HCT116 (cell line): Measurements from ENCODE around the gene DDHD1. TPM values are rescaled to one million over a fixed set of nuclear protein-coding genes. Genes with fewer than 3 reads are reported as not detected.

Source experiments
- ATAC-seq: fragments of 200-7000 bp; cut with Tn5 transposase; 2 replicates; pipeline ENCODE4 v1.9.1; 2020; ENCODE audit warnings: mild to moderate bottlenecking, moderate library complexity
- BruUV-seq: library from RNA; stranded (reverse); fragments of 400-500 nt; replicated peaks from 2 replicates; lab custom pipeline; 2021; lab: Mats Ljungman, UMichigan
- CTCF ChIA-PET: fragments of 300-600 bp; sonication (Branson Sonifier 250); formaldehyde crosslinking; loops from one replicate; lab custom pipeline; 2021; ENCODE audit warnings: antibody characterized with exemption; lab: Charles Lee
- POLR2A ChIA-PET: fragments of 300-600, 350-600 bp; sonication (Branson Sonifier 250); formaldehyde crosslinking; loops from one replicate; lab custom pipeline; 2021; ENCODE audit warnings: antibody characterized with exemption; lab: Charles Lee
- RAD21 ChIA-PET, 2 experiments: fragments of 300-600 bp; sonication (Branson Sonifier 250); formaldehyde crosslinking; loops; one replicate each; lab custom pipeline; 2023; ENCODE audit warnings: low total read pairs in 2 of 2; ENCODE audit not compliant: uncharacterized antibody in 2 of 2, unreplicated experiment in 2 of 2, low non-redundant PET in 1 of 2; lab: Charles Lee
- DNase-seq: peaks from one replicate; pipeline ENCODE4 v3.0.0-alpha.2; 2010; ENCODE audit warnings: low read depth, low spot score
- H2AFZ ChIP-seq: fragments of 200-600 bp; shearing (Covaris generic), sonication (generic); 2 replicates; pipeline ENCODE4 v1.6.1; 2017; ENCODE audit warnings: low read depth, mixed run types, mixed read lengths, antibody characterized with exemption, low read length; ENCODE audit not compliant: poor library complexity, severe bottlenecking
- H3K27ac ChIP-seq: 2 replicates; pipeline ENCODE4 v1.5.1; 2012; ENCODE audit warnings: low read depth, low read length
- H3K27me3 ChIP-seq: fragments of 200-600 bp; sonication (generic); 2 replicates; pipeline ENCODE4 v1.6.1; 2016; ENCODE audit warnings: mixed run types, low read length, mixed read lengths; ENCODE audit not compliant: insufficient read depth
- H3K36me3 ChIP-seq, 2 experiments: fragments of 200-500 bp in 1 of 2; fragments of 200-600 bp in 1 of 2; sonication (Bioruptor generic) in 1 of 2; sonication (generic) in 1 of 2; 2 replicates each; pipeline versions ENCODE4 v1.5.1 to v1.6.1; 2014 to 2016; ENCODE audit warnings: low read length in 2 of 2, inconsistent platforms in 1 of 2, mixed read lengths in 1 of 2, mixed run types in 1 of 2; ENCODE audit not compliant: insufficient read depth in 2 of 2, control insufficient read depth in 1 of 2
- H3K4me1 ChIP-seq, 2 experiments: fragments of 200-600 bp in 1 of 2; sonication (generic) in 1 of 2; 2 replicates each; pipeline versions ENCODE4 v1.5.1 to v1.6.1; 2012 to 2017; ENCODE audit warnings: low read length in 2 of 2, inconsistent platforms in 1 of 2, mild to moderate bottlenecking in 1 of 2, mixed read lengths in 1 of 2, mixed run types in 1 of 2, moderate library complexity in 1 of 2; ENCODE audit not compliant: insufficient read depth in 2 of 2, control insufficient read depth in 1 of 2
- H3K4me2 ChIP-seq: fragments of 200-600 bp; sonication (generic); 2 replicates; pipeline ENCODE4 v1.6.1; 2017; ENCODE audit warnings: mixed run types, low read length, mixed read lengths
- H3K4me3 ChIP-seq, 2 experiments: fragments of 200-600 bp in 1 of 2; sonication (generic) in 1 of 2; replicated peaks in 1 of 2; 2 replicates each; pipeline ENCODE4 v1.5.1; 2011 to 2016; ENCODE audit warnings: low read length in 2 of 2, control low read depth in 1 of 2, low read depth in 1 of 2, mild to moderate bottlenecking in 1 of 2, mixed read lengths in 1 of 2, mixed run types in 1 of 2
- H3K79me2 ChIP-seq: fragments of 200-600 bp; sonication (generic); 2 replicates; pipeline ENCODE4 v1.6.1; 2017; ENCODE audit warnings: mild to moderate bottlenecking, mixed run types, low read length, moderate library complexity, mixed read lengths; ENCODE audit not compliant: insufficient read depth
- H3K9ac ChIP-seq: fragments of 200-600 bp; sonication (generic); 2 replicates; pipeline ENCODE4 v1.6.1; 2016; ENCODE audit warnings: low read length, mixed read lengths
- H3K9me2 ChIP-seq: fragments of 200-600 bp; sonication (generic), shearing (Covaris generic); 2 replicates; pipeline ENCODE4 v1.6.1; 2017; ENCODE audit warnings: mixed run types, mild to moderate bottlenecking, moderate library complexity; ENCODE audit not compliant: insufficient read depth
- H3K9me3 ChIP-seq, 2 experiments: fragments of 200-500 bp in 1 of 2; fragments of 200-600 bp in 1 of 2; sonication (Bioruptor generic) in 1 of 2; sonication (generic) in 1 of 2; 2 replicates each; pipeline ENCODE4 v1.6.1; 2014 to 2017; ENCODE audit warnings: low read length in 2 of 2, mixed read lengths in 2 of 2, inconsistent platforms in 1 of 2, low read depth in 1 of 2, mild to moderate bottlenecking in 1 of 2, mixed run types in 1 of 2, moderate library complexity in 1 of 2; ENCODE audit not compliant: control insufficient read depth in 1 of 2, insufficient read depth in 1 of 2
- H4K20me1 ChIP-seq: fragments of 200-600 bp; sonication (generic), shearing (Covaris generic); 2 replicates; pipeline ENCODE4 v1.6.1; 2017; ENCODE audit warnings: mixed run types, mild to moderate bottlenecking, moderate library complexity; ENCODE audit not compliant: insufficient read depth
- CBX3 ChIP-seq: IDR thresholded peaks from 2 replicates; pipeline ENCODE4 v1.6.1; 2012; ENCODE audit warnings: low read depth
- CEBPB ChIP-seq: IDR thresholded peaks from 2 replicates; pipeline ENCODE4 v1.6.1; 2012; ENCODE audit warnings: low read depth
- EGR1 ChIP-seq: IDR thresholded peaks from 2 replicates; pipeline ENCODE4 v1.6.1; 2012; ENCODE audit warnings: low read depth
- SP1 ChIP-seq: IDR thresholded peaks from 2 replicates; pipeline ENCODE4 v1.6.1; 2012; ENCODE audit warnings: low read depth
- TCF7L2 ChIP-seq: IDR thresholded peaks from 2 replicates; pipeline ENCODE4 v1.7.0; 2011; ENCODE audit warnings: borderline replicate concordance, inconsistent platforms; ENCODE audit not compliant: insufficient read depth, insufficient read length; ENCODE audit errors: extremely low read depth
- ZNF274 ChIP-seq: fragments of 200-500 bp; sonication (Bioruptor generic); IDR thresholded peaks from 2 replicates; pipeline ENCODE4 v1.6.1; 2014; ENCODE audit warnings: mild to moderate bottlenecking, low read depth, low read length, inconsistent platforms
- intact Hi-C: fragments of 100-400 bp; cut with micrococcal nuclease; formaldehyde crosslinking; loops from 2 replicates; pipeline ENCODE4 v1.10.0; 2022
- total RNA-seq: library from RNA; stranded (reverse); gene quantifications from one replicate; pipeline ENCODE4 v1.2.1, GENCODE V29; 2021; ENCODE audit not compliant: unreplicated experiment
- TF ChIP-seq, protein P1 (sequence below): IDR thresholded peaks from 2 replicates; pipeline ENCODE4 v1.6.1; 2012
- TF ChIP-seq, protein P2 (sequence below), 3 experiments: fragments of 200-600 bp in 1 of 3; sonication (generic) in 1 of 3; IDR thresholded peaks in 2 of 3; conservative IDR thresholded peaks in 1 of 3; 2 replicates each; pipeline ENCODE4 v1.5.1; 2012 to 2017; ENCODE audit warnings: low read depth in 2 of 3, low read length in 2 of 3, antibody characterized with exemption in 1 of 3, borderline replicate concordance in 1 of 3, control low read depth in 1 of 3, mild to moderate bottlenecking in 1 of 3, mixed read lengths in 1 of 3, mixed run types in 1 of 3, moderate library complexity in 1 of 3; ENCODE audit not compliant: insufficient read depth in 1 of 3

DDHD1 gene
- total RNA-seq, 1 experiment from 2014 or later, result 26.9 TPM

DNA sequence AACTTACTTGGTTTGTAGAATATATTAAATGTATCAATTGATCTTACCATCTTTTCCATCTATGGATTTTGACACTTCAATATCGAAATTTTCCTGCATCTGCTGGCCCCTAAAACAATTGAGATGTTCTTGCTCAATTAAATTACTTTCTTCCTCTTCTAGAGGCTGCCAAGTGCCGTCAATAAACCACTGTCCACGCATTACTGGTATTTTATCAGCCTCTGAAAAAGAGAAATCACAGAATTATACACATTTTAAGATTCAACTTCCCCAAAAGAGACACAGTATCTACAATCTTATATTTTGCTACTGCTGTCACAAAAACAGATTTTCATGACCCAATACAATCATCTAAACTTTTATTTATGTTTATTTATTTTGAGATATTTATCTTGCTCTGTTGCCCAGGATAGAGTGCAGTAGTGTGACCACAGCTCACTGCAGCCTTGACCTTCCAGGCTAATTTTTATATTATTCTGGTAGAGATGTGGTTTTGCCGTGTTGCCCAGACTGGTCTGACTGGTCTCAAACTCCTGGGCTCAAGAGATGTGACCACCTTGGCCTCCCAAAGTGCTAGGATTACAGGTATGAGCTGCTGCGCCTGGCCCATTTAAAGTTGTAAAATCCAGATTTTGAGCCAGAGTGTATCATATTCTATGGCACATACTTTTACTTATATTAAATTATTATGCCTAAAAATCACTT lies 49.3 kb downstream of the DDHD1 start:
- H3K79me2 ChIP-seq, result peaks cover 32% of the 10 kb centered on the region
- no peak overlapping the region for H3K9ac ChIP-seq
- H3K36me3 ChIP-seq, result no peaks in the 10 kb centered on the region
- CTCF ChIA-PET, result no interaction called here
- POLR2A ChIA-PET, result interaction anchor here (1.3 kb wide), 1 partner anchor 9 kb away, joined by 3 read pairs; no protein-coding TSS in a partner anchor
- H3K4me1 ChIP-seq, result peaks cover 3 to 11% of the 10 kb centered on the region in 2 experiments; a peak in 2 of 4 replicates
- H2AFZ ChIP-seq, result no peak overlapping the region
- H3K9me3 ChIP-seq, result no peaks in the 10 kb centered on the region
- BruUV-seq, result no TSS peak
- H4K20me1 ChIP-seq, result no peaks in the 10 kb centered on the region
- ATAC-seq, result peak; percentile 36; the same call in 1 of the 2 replicates
- H3K4me2 ChIP-seq, result no peak overlapping the region
- H3K4me3 ChIP-seq, result no peak overlapping the region
- intact Hi-C loops, result no loop called here
- H3K27me3 ChIP-seq, result no peaks in the 10 kb centered on the region
- no peak overlapping the region for H3K27ac ChIP-seq
- no peak for DNase-seq
- RAD21 ChIA-PET, result no interaction called here
- TF ChIP-seq CEBPB (no peak), CBX3 (no peak), SP1 (0 out of 2 replicates have a peak, but pooled peaks have one; percentile 17), EGR1 (no peak), TCF7L2 (no peak), ZNF274 (no peak)
- TF ChIP-seq, protein P1, sequence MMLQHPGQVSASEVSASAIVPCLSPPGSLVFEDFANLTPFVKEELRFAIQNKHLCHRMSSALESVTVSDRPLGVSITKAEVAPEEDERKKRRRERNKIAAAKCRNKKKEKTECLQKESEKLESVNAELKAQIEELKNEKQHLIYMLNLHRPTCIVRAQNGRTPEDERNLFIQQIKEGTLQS, result no peak
- TF ChIP-seq, protein P2, sequence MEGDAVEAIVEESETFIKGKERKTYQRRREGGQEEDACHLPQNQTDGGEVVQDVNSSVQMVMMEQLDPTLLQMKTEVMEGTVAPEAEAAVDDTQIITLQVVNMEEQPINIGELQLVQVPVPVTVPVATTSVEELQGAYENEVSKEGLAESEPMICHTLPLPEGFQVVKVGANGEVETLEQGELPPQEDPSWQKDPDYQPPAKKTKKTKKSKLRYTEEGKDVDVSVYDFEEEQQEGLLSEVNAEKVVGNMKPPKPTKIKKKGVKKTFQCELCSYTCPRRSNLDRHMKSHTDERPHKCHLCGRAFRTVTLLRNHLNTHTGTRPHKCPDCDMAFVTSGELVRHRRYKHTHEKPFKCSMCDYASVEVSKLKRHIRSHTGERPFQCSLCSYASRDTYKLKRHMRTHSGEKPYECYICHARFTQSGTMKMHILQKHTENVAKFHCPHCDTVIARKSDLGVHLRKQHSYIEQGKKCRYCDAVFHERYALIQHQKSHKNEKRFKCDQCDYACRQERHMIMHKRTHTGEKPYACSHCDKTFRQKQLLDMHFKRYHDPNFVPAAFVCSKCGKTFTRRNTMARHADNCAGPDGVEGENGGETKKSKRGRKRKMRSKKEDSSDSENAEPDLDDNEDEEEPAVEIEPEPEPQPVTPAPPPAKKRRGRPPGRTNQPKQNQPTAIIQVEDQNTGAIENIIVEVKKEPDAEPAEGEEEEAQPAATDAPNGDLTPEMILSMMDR (IDR thresholded peaks at IDR 0.05 in 2 of 3, conservative IDR thresholded peaks at IDR 0.05 in 1 of 3; ENCODE audit: borderline replicate concordance in 1 of 3, insufficient read depth in 1 of 3, low read depth in 2 of 3, low read length in 2 of 3), result no peak
- no peaks in the 10 kb centered on the region for H3K9me2 ChIP-seq
